ENCODE results near the gene SLC6A7. TPM values are rescaled to one million over a fixed set of nuclear protein-coding genes. Genes with fewer than 3 reads are reported as not detected.
A peak's percentile ranks its signal among the peaks of the same experiment; 100 is the strongest.

SLC6A7 gene
- total RNA-seq, 1 donor: not detected

GRCh38 chr5:150159031-150159430 lies 30.8 kb upstream of the SLC6A7 start:
- peaks cover 2% of the 10 kb centered on the region for H3K36me3 ChIP-seq (ENCODE audit: insufficient read depth, low read length)
- DNase-seq (ENCODE audit: insufficient read length, low spot score, missing footprints): no peak
- H3K9me3 ChIP-seq (ENCODE audit: low read depth, low read length): no peaks in the 10 kb centered on the region
- peaks cover 58% of the 10 kb centered on the region for H3K4me1 ChIP-seq (ENCODE audit: insufficient read depth, low read length)
- TF ChIP-seq CTCF (IDR thresholded peaks at IDR 0.05; ENCODE audit: extremely low read depth, low read depth, low read length): no peak
- peak overlapping the region; percentile 83 for H3K27ac ChIP-seq (ENCODE audit: low read depth, low read length)
- H3K4me3 ChIP-seq (ENCODE audit: insufficient read depth, low read length): no peak overlapping the region
- H3K27me3 ChIP-seq (ENCODE audit: insufficient read depth, low read length): no peaks in the 10 kb centered on the region
- peaks cover 2% of the 10 kb centered on the region for H4K20me1 ChIP-seq (ENCODE audit: insufficient read depth, low read length)
- H3K4me2 ChIP-seq (ENCODE audit: insufficient read depth, low read length): no peak overlapping the region
- H2AFZ ChIP-seq (ENCODE audit: low read length): peak overlapping the region; percentile 77
- H3K79me2 ChIP-seq (ENCODE audit: insufficient read depth, low read length): peaks cover 14% of the 10 kb centered on the region

- TF ChIP-seq CTCF (IDR thresholded peaks at IDR 0.05; ENCODE audit: extremely low read depth, low read depth, low read length): no peak
- peak overlapping the region; percentile 83 for H3K27ac ChIP-seq (ENCODE audit: low read depth, low read length)
- H3K4me2 ChIP-seq (ENCODE audit: insufficient read depth, low read length): no peak overlapping the region
- H3K9me3 ChIP-seq (ENCODE audit: low read depth, low read length): no peaks in the 10 kb centered on the region
- peak; percentile 95 for DNase-seq (ENCODE audit: insufficient read length, low spot score, missing footprints)
- H3K4me1 ChIP-seq (ENCODE audit: insufficient read depth, low read length): peaks cover 57% of the 10 kb centered on the region
- peak overlapping the region; percentile 8 for H2AFZ ChIP-seq (ENCODE audit: low read length)
- H3K36me3 ChIP-seq (ENCODE audit: insufficient read depth, low read length): no peaks in the 10 kb centered on the region
- H3K4me3 ChIP-seq (ENCODE audit: insufficient read depth, low read length): no peak overlapping the region
- peaks cover 7% of the 10 kb centered on the region for H3K79me2 ChIP-seq (ENCODE audit: insufficient read depth, low read length)
- H3K27me3 ChIP-seq (ENCODE audit: insufficient read depth, low read length): no peaks in the 10 kb centered on the region
- H4K20me1 ChIP-seq (ENCODE audit: insufficient read depth, low read length): no peaks in the 10 kb centered on the region
Measured at GRCh38 chr5:150159741-150160179, 30.1 kb upstream of the SLC6A7 start.

GRCh38 chr5:150160448-150161081 lies 29.3 kb upstream of the SLC6A7 start:
- TF ChIP-seq CTCF (IDR thresholded peaks at IDR 0.05; ENCODE audit: extremely low read depth, low read depth, low read length): no peak
- Histone ChIP-seq H2AFZ (ENCODE audit: low read length) (peak overlapping the region; percentile 8), H3K9me3 (ENCODE audit: low read depth, low read length) (no peaks in the 10 kb centered on the region), H3K4me1 (ENCODE audit: insufficient read depth, low read length) (peaks cover 57% of the 10 kb centered on the region), H3K27ac (ENCODE audit: low read depth, low read length) (peak overlapping the region; percentile 83), H3K27me3 (ENCODE audit: insufficient read depth, low read length) (no peaks in the 10 kb centered on the region), H3K79me2 (ENCODE audit: insufficient read depth, low read length) (no peaks in the 10 kb centered on the region), H3K4me2 (ENCODE audit: insufficient read depth, low read length) (no peak overlapping the region), H3K4me3 (ENCODE audit: insufficient read depth, low read length) (no peak overlapping the region), H4K20me1 (ENCODE audit: insufficient read depth, low read length) (no peaks in the 10 kb centered on the region), H3K36me3 (ENCODE audit: insufficient read depth, low read length) (no peaks in the 10 kb centered on the region)
- no peak for DNase-seq (ENCODE audit: insufficient read length, low spot score, missing footprints)

GRCh38 chr5:150161242-150162141 lies 28.4 kb upstream of the SLC6A7 start:
- Histone ChIP-seq H3K27me3 (ENCODE audit: insufficient read depth, low read length) (no peaks in the 10 kb centered on the region), H4K20me1 (ENCODE audit: insufficient read depth, low read length) (no peaks in the 10 kb centered on the region), H3K4me3 (ENCODE audit: insufficient read depth, low read length) (no peak overlapping the region), H2AFZ (ENCODE audit: low read length) (peak overlapping the region; percentile 81), H3K27ac (ENCODE audit: low read depth, low read length) (peak overlapping the region; percentile 83), H3K4me2 (ENCODE audit: insufficient read depth, low read length) (no peak overlapping the region), H3K36me3 (ENCODE audit: insufficient read depth, low read length) (no peaks in the 10 kb centered on the region), H3K9me3 (ENCODE audit: low read depth, low read length) (no peaks in the 10 kb centered on the region), H3K4me1 (ENCODE audit: insufficient read depth, low read length) (peaks cover 51% of the 10 kb centered on the region), H3K79me2 (ENCODE audit: insufficient read depth, low read length) (no peaks in the 10 kb centered on the region)
- DNase-seq (ENCODE audit: insufficient read length, low spot score, missing footprints): peak; percentile 98
- TF ChIP-seq CTCF (IDR thresholded peaks at IDR 0.05; ENCODE audit: extremely low read depth, low read depth, low read length): peak; percentile 92
